HCT116 (cell line): ENCODE data around the gene DLG2. TPM values are rescaled to one million over a fixed set of nuclear protein-coding genes. Genes with fewer than 3 reads are reported as not detected.

Experiments
- ATAC-seq: fragments of 200-7000 bp; cut with Tn5 transposase; 2 replicates; pipeline ENCODE4 v1.9.1; 2020; ENCODE audit warnings: mild to moderate bottlenecking, moderate library complexity
- BruUV-seq: library from RNA; stranded (reverse); fragments of 400-500 nt; replicated peaks from 2 replicates; lab custom pipeline; 2021; lab: Mats Ljungman, UMichigan
- CTCF ChIA-PET: fragments of 300-600 bp; sonication (Branson Sonifier 250); formaldehyde crosslinking; loops from one replicate; lab custom pipeline; 2021; ENCODE audit warnings: antibody characterized with exemption; lab: Charles Lee
- POLR2A ChIA-PET: fragments of 300-600, 350-600 bp; sonication (Branson Sonifier 250); formaldehyde crosslinking; loops from one replicate; lab custom pipeline; 2021; ENCODE audit warnings: antibody characterized with exemption; lab: Charles Lee
- RAD21 ChIA-PET, 2 experiments: fragments of 300-600 bp; sonication (Branson Sonifier 250); formaldehyde crosslinking; loops; one replicate each; lab custom pipeline; 2023; ENCODE audit warnings: low total read pairs in 2 of 2; ENCODE audit not compliant: uncharacterized antibody in 2 of 2, unreplicated experiment in 2 of 2, low non-redundant PET in 1 of 2; lab: Charles Lee
- DNase-seq: peaks from one replicate; pipeline ENCODE4 v3.0.0-alpha.2; 2010; ENCODE audit warnings: low read depth, low spot score
- H2AFZ ChIP-seq: fragments of 200-600 bp; shearing (Covaris generic), sonication (generic); 2 replicates; pipeline ENCODE4 v1.6.1; 2017; ENCODE audit warnings: low read depth, mixed run types, mixed read lengths, antibody characterized with exemption, low read length; ENCODE audit not compliant: poor library complexity, severe bottlenecking
- H3K27ac ChIP-seq: 2 replicates; pipeline ENCODE4 v1.5.1; 2012; ENCODE audit warnings: low read depth, low read length
- H3K27me3 ChIP-seq: fragments of 200-600 bp; sonication (generic); 2 replicates; pipeline ENCODE4 v1.6.1; 2016; ENCODE audit warnings: mixed run types, low read length, mixed read lengths; ENCODE audit not compliant: insufficient read depth
- H3K36me3 ChIP-seq, 2 experiments: fragments of 200-500 bp in 1 of 2; fragments of 200-600 bp in 1 of 2; sonication (Bioruptor generic) in 1 of 2; sonication (generic) in 1 of 2; 2 replicates each; pipeline versions ENCODE4 v1.5.1 to v1.6.1; 2014 to 2016; ENCODE audit warnings: low read length in 2 of 2, inconsistent platforms in 1 of 2, mixed read lengths in 1 of 2, mixed run types in 1 of 2; ENCODE audit not compliant: insufficient read depth in 2 of 2, control insufficient read depth in 1 of 2
- H3K4me1 ChIP-seq, 2 experiments: fragments of 200-600 bp in 1 of 2; sonication (generic) in 1 of 2; 2 replicates each; pipeline versions ENCODE4 v1.5.1 to v1.6.1; 2012 to 2017; ENCODE audit warnings: low read length in 2 of 2, inconsistent platforms in 1 of 2, mild to moderate bottlenecking in 1 of 2, mixed read lengths in 1 of 2, mixed run types in 1 of 2, moderate library complexity in 1 of 2; ENCODE audit not compliant: insufficient read depth in 2 of 2, control insufficient read depth in 1 of 2
- H3K4me2 ChIP-seq: fragments of 200-600 bp; sonication (generic); 2 replicates; pipeline ENCODE4 v1.6.1; 2017; ENCODE audit warnings: mixed run types, low read length, mixed read lengths
- H3K4me3 ChIP-seq, 2 experiments: fragments of 200-600 bp in 1 of 2; sonication (generic) in 1 of 2; replicated peaks in 1 of 2; 2 replicates each; pipeline ENCODE4 v1.5.1; 2011 to 2016; ENCODE audit warnings: low read length in 2 of 2, control low read depth in 1 of 2, low read depth in 1 of 2, mild to moderate bottlenecking in 1 of 2, mixed read lengths in 1 of 2, mixed run types in 1 of 2
- H3K79me2 ChIP-seq: fragments of 200-600 bp; sonication (generic); 2 replicates; pipeline ENCODE4 v1.6.1; 2017; ENCODE audit warnings: mild to moderate bottlenecking, mixed run types, low read length, moderate library complexity, mixed read lengths; ENCODE audit not compliant: insufficient read depth
- H3K9ac ChIP-seq: fragments of 200-600 bp; sonication (generic); 2 replicates; pipeline ENCODE4 v1.6.1; 2016; ENCODE audit warnings: low read length, mixed read lengths
- H3K9me2 ChIP-seq: fragments of 200-600 bp; sonication (generic), shearing (Covaris generic); 2 replicates; pipeline ENCODE4 v1.6.1; 2017; ENCODE audit warnings: mixed run types, mild to moderate bottlenecking, moderate library complexity; ENCODE audit not compliant: insufficient read depth
- H3K9me3 ChIP-seq, 2 experiments: fragments of 200-500 bp in 1 of 2; fragments of 200-600 bp in 1 of 2; sonication (Bioruptor generic) in 1 of 2; sonication (generic) in 1 of 2; 2 replicates each; pipeline ENCODE4 v1.6.1; 2014 to 2017; ENCODE audit warnings: low read length in 2 of 2, mixed read lengths in 2 of 2, inconsistent platforms in 1 of 2, low read depth in 1 of 2, mild to moderate bottlenecking in 1 of 2, mixed run types in 1 of 2, moderate library complexity in 1 of 2; ENCODE audit not compliant: control insufficient read depth in 1 of 2, insufficient read depth in 1 of 2
- H4K20me1 ChIP-seq: fragments of 200-600 bp; sonication (generic), shearing (Covaris generic); 2 replicates; pipeline ENCODE4 v1.6.1; 2017; ENCODE audit warnings: mixed run types, mild to moderate bottlenecking, moderate library complexity; ENCODE audit not compliant: insufficient read depth
- CBX3 ChIP-seq: IDR thresholded peaks from 2 replicates; pipeline ENCODE4 v1.6.1; 2012; ENCODE audit warnings: low read depth
- EGR1 ChIP-seq: IDR thresholded peaks from 2 replicates; pipeline ENCODE4 v1.6.1; 2012; ENCODE audit warnings: low read depth
- EZH2 ChIP-seq: fragments of 200-600 bp; sonication (generic); IDR thresholded peaks from 2 replicates; pipeline ENCODE4 v1.6.1; 2017; ENCODE audit warnings: antibody characterized with exemption, mixed run types
- EZH2phosphoT487 ChIP-seq: fragments of 200-600 bp; IDR thresholded peaks from 2 replicates; pipeline ENCODE4 v1.6.1; 2018; ENCODE audit warnings: antibody characterized with exemption, borderline replicate concordance
- FOSL1 ChIP-seq: IDR thresholded peaks from 2 replicates; pipeline ENCODE4 v1.6.1; 2012; ENCODE audit warnings: low read depth
- JUND ChIP-seq: IDR thresholded peaks from 2 replicates; pipeline ENCODE4 v1.6.1; 2012
- POLR2A ChIP-seq: IDR thresholded peaks from 2 replicates; pipeline ENCODE4 v1.7.0; 2011; ENCODE audit warnings: borderline replicate concordance; ENCODE audit not compliant: insufficient read depth, insufficient read length; ENCODE audit errors: extremely low read depth
- POLR2AphosphoS5 ChIP-seq: IDR thresholded peaks from 2 replicates; pipeline ENCODE4 v1.6.1; 2011; ENCODE audit warnings: mild to moderate bottlenecking, low read depth, low read length, moderate library complexity
- REST ChIP-seq: IDR thresholded peaks from 2 replicates; pipeline ENCODE4 v1.6.1; 2012; ENCODE audit warnings: low read depth
- SIN3A ChIP-seq: IDR thresholded peaks from 2 replicates; pipeline ENCODE4 v1.6.1; 2012; ENCODE audit warnings: low read depth
- SP1 ChIP-seq: IDR thresholded peaks from 2 replicates; pipeline ENCODE4 v1.6.1; 2012; ENCODE audit warnings: low read depth
- SRF ChIP-seq: IDR thresholded peaks from 2 replicates; pipeline ENCODE4 v1.6.1; 2012; ENCODE audit warnings: low read depth
- TCF7L2 ChIP-seq: IDR thresholded peaks from 2 replicates; pipeline ENCODE4 v1.7.0; 2011; ENCODE audit warnings: borderline replicate concordance, inconsistent platforms; ENCODE audit not compliant: insufficient read depth, insufficient read length; ENCODE audit errors: extremely low read depth
- YY1 ChIP-seq: IDR thresholded peaks from 2 replicates; pipeline ENCODE4 v1.6.1; 2011; ENCODE audit warnings: low read length, low read depth, moderate library complexity, mild to moderate bottlenecking; ENCODE audit not compliant: insufficient replicate concordance; ENCODE audit errors: extremely low read depth
- ZFX ChIP-seq: fragments of 450-650 bp; IDR thresholded peaks from 2 replicates; pipeline ENCODE4 v1.6.1; 2017
- ZNF274 ChIP-seq: fragments of 200-500 bp; sonication (Bioruptor generic); IDR thresholded peaks from 2 replicates; pipeline ENCODE4 v1.6.1; 2014; ENCODE audit warnings: mild to moderate bottlenecking, low read depth, low read length, inconsistent platforms
- intact Hi-C: fragments of 100-400 bp; cut with micrococcal nuclease; formaldehyde crosslinking; loops from 2 replicates; pipeline ENCODE4 v1.10.0; 2022
- total RNA-seq: library from RNA; stranded (reverse); gene quantifications from one replicate; pipeline ENCODE4 v1.2.1, GENCODE V29; 2021; ENCODE audit not compliant: unreplicated experiment
- TF ChIP-seq, protein P1 (sequence below), 3 experiments: fragments of 200-600 bp in 1 of 3; sonication (generic) in 1 of 3; IDR thresholded peaks in 2 of 3; conservative IDR thresholded peaks in 1 of 3; 2 replicates each; pipeline ENCODE4 v1.5.1; 2012 to 2017; ENCODE audit warnings: low read depth in 2 of 3, low read length in 2 of 3, antibody characterized with exemption in 1 of 3, borderline replicate concordance in 1 of 3, control low read depth in 1 of 3, mild to moderate bottlenecking in 1 of 3, mixed read lengths in 1 of 3, mixed run types in 1 of 3, moderate library complexity in 1 of 3; ENCODE audit not compliant: insufficient read depth in 1 of 3
- TF ChIP-seq, protein P2 (sequence below): IDR thresholded peaks from 2 replicates; pipeline ENCODE4 v1.6.1; 2011; ENCODE audit warnings: mild to moderate bottlenecking, low read length, moderate library complexity; ENCODE audit not compliant: insufficient replicate concordance; ENCODE audit errors: extremely low read depth
- TF ChIP-seq, protein P3 (sequence below): IDR thresholded peaks from 2 replicates; pipeline ENCODE4 v1.6.1; 2012

Gene DLG2
- total RNA-seq, 1 experiment from 2014 or later = 2.4 TPM

GRCh38 chr11:85118151-85118550 is 509.0 kb downstream of the DLG2 start:
- H3K27ac ChIP-seq = no peak overlapping the region
- H3K36me3 ChIP-seq = no peaks in the 10 kb centered on the region
- no peak for ATAC-seq
- H3K4me3 ChIP-seq = no peak overlapping the region
- no TSS peak for BruUV-seq
- H3K4me1 ChIP-seq = no peaks in the 10 kb centered on the region
- TF ChIP-seq EZH2phosphoT487 (no peak), SP1 (no peak), TCF7L2 (no peak), SRF (no peak), ZNF274 (no peak), EZH2 (no peak), POLR2AphosphoS5 (no peak), REST (no peak), POLR2A (no peak), SIN3A (no peak), CBX3 (no peak), EGR1 (no peak), YY1 (no peak), ZFX (no peak), FOSL1 (no peak), JUND (no peak)
- TF ChIP-seq, protein P1, sequence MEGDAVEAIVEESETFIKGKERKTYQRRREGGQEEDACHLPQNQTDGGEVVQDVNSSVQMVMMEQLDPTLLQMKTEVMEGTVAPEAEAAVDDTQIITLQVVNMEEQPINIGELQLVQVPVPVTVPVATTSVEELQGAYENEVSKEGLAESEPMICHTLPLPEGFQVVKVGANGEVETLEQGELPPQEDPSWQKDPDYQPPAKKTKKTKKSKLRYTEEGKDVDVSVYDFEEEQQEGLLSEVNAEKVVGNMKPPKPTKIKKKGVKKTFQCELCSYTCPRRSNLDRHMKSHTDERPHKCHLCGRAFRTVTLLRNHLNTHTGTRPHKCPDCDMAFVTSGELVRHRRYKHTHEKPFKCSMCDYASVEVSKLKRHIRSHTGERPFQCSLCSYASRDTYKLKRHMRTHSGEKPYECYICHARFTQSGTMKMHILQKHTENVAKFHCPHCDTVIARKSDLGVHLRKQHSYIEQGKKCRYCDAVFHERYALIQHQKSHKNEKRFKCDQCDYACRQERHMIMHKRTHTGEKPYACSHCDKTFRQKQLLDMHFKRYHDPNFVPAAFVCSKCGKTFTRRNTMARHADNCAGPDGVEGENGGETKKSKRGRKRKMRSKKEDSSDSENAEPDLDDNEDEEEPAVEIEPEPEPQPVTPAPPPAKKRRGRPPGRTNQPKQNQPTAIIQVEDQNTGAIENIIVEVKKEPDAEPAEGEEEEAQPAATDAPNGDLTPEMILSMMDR (IDR thresholded peaks at IDR 0.05 in 2 of 3, conservative IDR thresholded peaks at IDR 0.05 in 1 of 3; ENCODE audit: borderline replicate concordance in 1 of 3, insufficient read depth in 1 of 3, low read depth in 2 of 3, low read length in 2 of 3) = no peak
- TF ChIP-seq, protein P2, sequence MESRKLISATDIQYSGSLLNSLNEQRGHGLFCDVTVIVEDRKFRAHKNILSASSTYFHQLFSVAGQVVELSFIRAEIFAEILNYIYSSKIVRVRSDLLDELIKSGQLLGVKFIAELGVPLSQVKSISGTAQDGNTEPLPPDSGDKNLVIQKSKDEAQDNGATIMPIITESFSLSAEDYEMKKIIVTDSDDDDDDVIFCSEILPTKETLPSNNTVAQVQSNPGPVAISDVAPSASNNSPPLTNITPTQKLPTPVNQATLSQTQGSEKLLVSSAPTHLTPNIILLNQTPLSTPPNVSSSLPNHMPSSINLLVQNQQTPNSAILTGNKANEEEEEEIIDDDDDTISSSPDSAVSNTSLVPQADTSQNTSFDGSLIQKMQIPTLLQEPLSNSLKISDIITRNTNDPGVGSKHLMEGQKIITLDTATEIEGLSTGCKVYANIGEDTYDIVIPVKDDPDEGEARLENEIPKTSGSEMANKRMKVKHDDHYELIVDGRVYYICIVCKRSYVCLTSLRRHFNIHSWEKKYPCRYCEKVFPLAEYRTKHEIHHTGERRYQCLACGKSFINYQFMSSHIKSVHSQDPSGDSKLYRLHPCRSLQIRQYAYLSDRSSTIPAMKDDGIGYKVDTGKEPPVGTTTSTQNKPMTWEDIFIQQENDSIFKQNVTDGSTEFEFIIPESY = no peak
- TF ChIP-seq, protein P3, sequence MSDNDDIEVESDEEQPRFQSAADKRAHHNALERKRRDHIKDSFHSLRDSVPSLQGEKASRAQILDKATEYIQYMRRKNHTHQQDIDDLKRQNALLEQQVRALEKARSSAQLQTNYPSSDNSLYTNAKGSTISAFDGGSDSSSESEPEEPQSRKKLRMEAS = no peak
- POLR2A ChIA-PET = no interaction called here
- H3K79me2 ChIP-seq = no peaks in the 10 kb centered on the region
- no peaks in the 10 kb centered on the region for H3K27me3 ChIP-seq
- CTCF ChIA-PET = no interaction called here
- RAD21 ChIA-PET = no interaction called here
- DNase-seq = no peak
- H3K9ac ChIP-seq = no peak overlapping the region
- H3K9me2 ChIP-seq = no peaks in the 10 kb centered on the region
- no peak overlapping the region for H3K4me2 ChIP-seq
- intact Hi-C loops = no loop called here
- no peaks in the 10 kb centered on the region for H3K9me3 ChIP-seq
- no peak overlapping the region for H2AFZ ChIP-seq
- H4K20me1 ChIP-seq = no peaks in the 10 kb centered on the region
